HepG2 (cell line): ENCODE measurements around the gene NAA16. TPM values are rescaled to one million over a fixed set of nuclear protein-coding genes. Genes with fewer than 3 reads are reported as not detected.

Source experiments
- ARID2 ChIP-seq: sonication (generic); formaldehyde crosslinking; IDR thresholded peaks from 2 replicates; pipeline ENCODE4 v1.8.1; 2022; ENCODE audit warnings: mild to moderate bottlenecking, missing genetic modification reagents, borderline replicate concordance
- ATF7 ChIP-seq, 2 experiments: fragments of 450-650 bp in 1 of 2; sonication (generic) in 1 of 2; formaldehyde crosslinking in 1 of 2; IDR thresholded peaks; 2 replicates each; pipeline versions ENCODE4 v1.4.0 to v1.6.1; 2016 to 2020; ENCODE audit warnings: antibody characterized with exemption in 1 of 2, mild to moderate bottlenecking in 1 of 2, missing genetic modification reagents in 1 of 2
- ATF7-NPFF ChIP-seq: sonication (generic); formaldehyde crosslinking; IDR thresholded peaks from 2 replicates; pipeline ENCODE4 v1.8.1; 2023; ENCODE audit warnings: mild to moderate bottlenecking, low read depth, missing genetic modification reagents, moderate library complexity
- BRD4 ChIP-seq: sonication (generic); formaldehyde crosslinking; IDR thresholded peaks from 2 replicates; pipeline ENCODE4 v1.4.0; 2020; ENCODE audit warnings: missing genetic modification reagents
- DPF2 ChIP-seq: sonication (generic); formaldehyde crosslinking; IDR thresholded peaks from 2 replicates; pipeline ENCODE4 v1.4.0; 2020; ENCODE audit warnings: mild to moderate bottlenecking, low read depth, missing genetic modification reagents, borderline replicate concordance
- ERF ChIP-seq: IDR thresholded peaks from 2 replicates; pipeline ENCODE4 v1.6.1; 2018; ENCODE audit warnings: missing biosample characterization, missing genetic modification reagents
- FOXO4 ChIP-seq: sonication (generic); formaldehyde crosslinking; conservative IDR thresholded peaks from 2 replicates; pipeline ENCODE4 v1.8.1; 2023; ENCODE audit warnings: missing genetic modification reagents
- NCOA2 ChIP-seq: sonication (generic); formaldehyde crosslinking; IDR thresholded peaks from 2 replicates; pipeline ENCODE4 v1.8.0; 2022; ENCODE audit warnings: inconsistent platforms
- RBFOX2 ChIP-seq: fragments of 200-400 bp; formaldehyde crosslinking; IDR thresholded peaks from 2 replicates; pipeline ENCODE4 v1.6.1; 2017; ENCODE audit warnings: low read depth, mild to moderate bottlenecking, low read length
- ZBTB10 ChIP-seq: sonication (generic); formaldehyde crosslinking; IDR thresholded peaks from 2 replicates; pipeline ENCODE4 v1.4.0; 2020; ENCODE audit warnings: missing genetic modification reagents, borderline replicate concordance
- ZFY ChIP-seq: sonication (generic); formaldehyde crosslinking; IDR thresholded peaks from 2 replicates; pipeline ENCODE4 v1.4.0; 2020; ENCODE audit warnings: missing genetic modification reagents
- ZHX2 ChIP-seq, 2 experiments: sonication (generic) in 1 of 2; formaldehyde crosslinking in 1 of 2; IDR thresholded peaks; 2 replicates each; pipeline versions ENCODE4 v1.6.1 to v1.9.0; 2014 to 2022; ENCODE audit warnings: antibody characterized with exemption in 1 of 2, borderline replicate concordance in 1 of 2, inconsistent platforms in 1 of 2, low read depth in 1 of 2, missing genetic modification reagents in 1 of 2
- ZNF547 ChIP-seq: sonication (generic); formaldehyde crosslinking; IDR thresholded peaks from 2 replicates; pipeline ENCODE4 v1.5.1; 2020; ENCODE audit warnings: mild to moderate bottlenecking, missing genetic modification reagents
- ZNF674 ChIP-seq: sonication (generic); formaldehyde crosslinking; IDR thresholded peaks from 2 replicates; pipeline ENCODE4 v1.5.0; 2020; ENCODE audit warnings: low read depth, mild to moderate bottlenecking, missing genetic modification reagents
- ZNF704 ChIP-seq: sonication (generic); formaldehyde crosslinking; IDR thresholded peaks from 2 replicates; pipeline ENCODE4 v1.8.1; 2023; ENCODE audit warnings: mild to moderate bottlenecking, inconsistent platforms, moderate library complexity, missing genetic modification reagents, borderline replicate concordance
- ZNF747 ChIP-seq: sonication (generic); formaldehyde crosslinking; IDR thresholded peaks from 2 replicates; pipeline ENCODE4 v1.8.1; 2023; ENCODE audit warnings: missing genetic modification reagents, mild to moderate bottlenecking, borderline replicate concordance
- ZNF891 ChIP-seq: sonication (generic); formaldehyde crosslinking; IDR thresholded peaks from 2 replicates; pipeline ENCODE4 v1.5.0; 2020; ENCODE audit warnings: mild to moderate bottlenecking, missing genetic modification reagents
- ZSCAN31 ChIP-seq: sonication (generic); formaldehyde crosslinking; IDR thresholded peaks from 2 replicates; pipeline ENCODE4 v1.5.0; 2020; ENCODE audit warnings: low read depth, mild to moderate bottlenecking, missing genetic modification reagents
- polyA plus RNA-seq, 8 experiments: library from polyadenylated mRNA; depleted of rRNA in 3 of 8; stranded (reverse) in 7 of 8; unstranded in 1 of 8; fragments of >200 nt; fragmentation: Illumina TruSeq in 4 of 8; extraction: Trizol in 4 of 8; gene quantifications; 2 replicates each; pipeline versions ENCODE4 v1.2.1 to v1.2.3, GENCODE V29; 2011 to 2016; ENCODE audit warnings: low read depth in 4 of 8, missing spikeins in 1 of 8, mixed read lengths in 1 of 8; ENCODE audit not compliant: insufficient read depth in 1 of 8
- total RNA-seq, 5 experiments: library from RNA; depleted of rRNA; stranded (reverse); fragments of >200 nt; fragmentation: Illumina TruSeq; extraction: Trizol; gene quantifications; 2 replicates each; pipeline ENCODE4 v1.2.3, GENCODE V29; 2016; ENCODE audit warnings: low read depth in 1 of 5

NAA16 gene
- total and polyA plus RNA-seq, 2 of the 13 experiments (the other 11 are each of a cell fraction or from before 2014, with no cell fraction given) = 9.2 to 15.1 TPM

- TF ChIP-seq ARID2 (CRISPR knock-in tag) = no peak
- TF ChIP-seq DPF2 (CRISPR knock-in tag) = no peak
- TF ChIP-seq ATF7-NPFF (CRISPR knock-in tag) = no peak
- TF ChIP-seq ZFY (CRISPR knock-in tag) = no peak; the same call in 1 of the 2 replicates
- TF ChIP-seq ZNF547 (CRISPR knock-in tag) = 0 out of 2 replicates have a peak, but pooled peaks have one; percentile 16
- no peak for TF ChIP-seq ZBTB10 (CRISPR knock-in tag)
- TF ChIP-seq ERF = peak; percentile 57
- TF ChIP-seq ZNF747 = peak; percentile 81; the same call in 1 of the 2 replicates
- TF ChIP-seq RBFOX2 = peak; percentile 91
- TF ChIP-seq ZNF891 = no peak
- TF ChIP-seq NCOA2 (CRISPR knock-in tag) = no peak
- 0 out of 2 replicates have a peak, but pooled peaks have one; percentile 60 for TF ChIP-seq ZNF674 (CRISPR knock-in tag)
- TF ChIP-seq ZSCAN31 = no peak; the same call in 1 of the 2 replicates
- no peak for TF ChIP-seq ZNF704 (CRISPR knock-in tag)
- TF ChIP-seq BRD4 (CRISPR knock-in tag) = peak; percentile 47; the same call in 1 of the 2 replicates
- peak; percentile 63; the same call in 1 of the 2 replicates for TF ChIP-seq ZHX2 (IDR thresholded peaks at IDR 0.05; ENCODE audit: low read depth)
- TF ChIP-seq ZHX2 (CRISPR knock-in tag; IDR thresholded peaks at IDR 0.05; ENCODE audit: borderline replicate concordance) = 0 out of 2 replicates have a peak, but pooled peaks have one; percentile 30
- no peak for TF ChIP-seq FOXO4 (CRISPR knock-in tag)
- no peak for TF ChIP-seq ATF7 (IDR thresholded peaks at IDR 0.05)
- TF ChIP-seq ATF7 (CRISPR knock-in tag; IDR thresholded peaks at IDR 0.05) = no peak
Observed at GRCh38 chr13:41310963-41311405, at the start of gene NAA16 (continued).
